Loucy (cell line): Measurements from ENCODE around the gene FXYD6.
A peak's percentile ranks its signal among the peaks of the same experiment; 100 is the strongest.

Experiments
- H2AFZ ChIP-seq: fragments of 200-600 bp; sonication (generic); 2 replicates; pipeline ENCODE4 v1.6.0; 2016; ENCODE audit warnings: antibody characterized with exemption, mild to moderate bottlenecking, low read length, moderate library complexity
- H3F3A ChIP-seq: fragments of 200-600 bp; 2 replicates; pipeline ENCODE4 v1.6.0; 2016; ENCODE audit warnings: antibody characterized with exemption, low read depth, mild to moderate bottlenecking
- H3K27me3 ChIP-seq: fragments of 200-600 bp; sonication (generic); 2 replicates; pipeline ENCODE4 v1.6.1; 2014; ENCODE audit warnings: low read length, mild to moderate bottlenecking; ENCODE audit not compliant: insufficient read depth, poor library complexity, severe bottlenecking
- H3K36me3 ChIP-seq: fragments of 200-600 bp; sonication (generic); 2 replicates; pipeline ENCODE4 v1.6.1; 2016; ENCODE audit warnings: low read length; ENCODE audit not compliant: insufficient read depth
- H3K4me1 ChIP-seq: fragments of 200-600 bp; sonication (generic); 2 replicates; pipeline ENCODE4 v1.5.1; 2014; ENCODE audit warnings: low read length, mild to moderate bottlenecking; ENCODE audit not compliant: insufficient read depth, poor library complexity, severe bottlenecking
- H3K4me2 ChIP-seq: fragments of 200-600 bp; sonication (generic); 2 replicates; pipeline ENCODE4 v1.6.0; 2014; ENCODE audit warnings: antibody characterized with exemption, low read length, low read depth, mild to moderate bottlenecking; ENCODE audit not compliant: poor library complexity, severe bottlenecking
- H3K4me3 ChIP-seq: fragments of 200-600 bp; sonication (generic); 2 replicates; pipeline ENCODE4 v1.5.1; 2014; ENCODE audit warnings: low read length, mild to moderate bottlenecking, mixed read lengths; ENCODE audit not compliant: poor library complexity, severe bottlenecking
- H3K79me2 ChIP-seq: fragments of 200-600 bp; sonication (generic); 2 replicates; pipeline ENCODE4 v1.6.1; 2014; ENCODE audit warnings: low read length; ENCODE audit not compliant: insufficient read depth
- H3K9ac ChIP-seq: fragments of 200-600 bp; sonication (generic); 2 replicates; pipeline ENCODE4 v1.6.0; 2014; ENCODE audit warnings: mild to moderate bottlenecking, low read depth, low read length, moderate library complexity; ENCODE audit not compliant: poor library complexity, severe bottlenecking
- H3K9me2 ChIP-seq: fragments of 200-600 bp; sonication (generic); replicated peaks from 2 replicates; pipeline ENCODE4 v1.6.1; 2016; ENCODE audit warnings: low read depth, low read length, mixed read lengths
- H3K9me3 ChIP-seq: fragments of 200-600 bp; sonication (generic); 2 replicates; pipeline ENCODE4 v1.6.1; 2014; ENCODE audit warnings: mild to moderate bottlenecking, antibody characterized with exemption, low read length, low read depth; ENCODE audit not compliant: insufficient read depth
- H4K20me1 ChIP-seq: fragments of 200-600 bp; sonication (generic); 2 replicates; pipeline ENCODE4 v1.6.0; 2014; ENCODE audit warnings: antibody characterized with exemption, low read length, mild to moderate bottlenecking; ENCODE audit not compliant: insufficient read depth, poor library complexity, severe bottlenecking
- CTCF ChIP-seq: fragments of 200-600 bp; sonication (generic); conservative IDR thresholded peaks from 2 replicates; pipeline ENCODE4 v1.5.1; 2014; ENCODE audit warnings: mild to moderate bottlenecking, antibody characterized with exemption, low read length
- EZH2phosphoT487 ChIP-seq: fragments of 200-600 bp; IDR thresholded peaks from 2 replicates; pipeline ENCODE4 v1.6.1; 2018; ENCODE audit warnings: antibody characterized with exemption, mild to moderate bottlenecking, moderate library complexity, borderline replicate concordance

Gene FXYD6

DNA sequence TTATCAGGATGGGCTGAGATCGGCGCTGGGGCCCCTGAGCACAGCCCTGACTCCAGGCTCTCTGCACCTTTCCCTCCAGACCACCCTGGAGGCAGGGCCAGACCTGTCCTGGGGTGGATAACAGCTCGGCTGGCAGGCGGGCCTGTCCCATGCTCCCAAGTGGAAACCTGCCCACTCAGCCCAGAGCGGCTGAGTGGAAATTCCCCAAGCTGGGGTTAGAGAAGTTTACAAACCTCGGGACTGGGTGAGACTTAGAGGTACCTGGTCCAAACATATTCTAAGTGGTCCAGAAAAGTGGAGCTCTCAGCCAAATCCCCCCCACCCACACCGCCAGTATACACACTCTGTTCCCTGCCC lies 47.1 kb downstream of the FXYD6 start:
- Histone ChIP-seq H3K79me2 (peaks cover 32% of the 10 kb centered on the region), H2AFZ (no peak overlapping the region), H3K9me3 (no peaks in the 10 kb centered on the region), H3K9ac (peak overlapping the region; percentile 78), H3K36me3 (no peaks in the 10 kb centered on the region), H3K4me2 (peak overlapping the region; percentile 90), H3K27me3 (no peaks in the 10 kb centered on the region), H3K9me2 (no peaks in the 10 kb centered on the region), H4K20me1 (no peaks in the 10 kb centered on the region), H3F3A (0 out of 2 replicates have a peak, but pooled peaks cover under 1% of the 10 kb centered on the region), H3K4me1 (peaks cover 89% of the 10 kb centered on the region), H3K4me3 (peak overlapping the region; percentile 51)
- no peak for TF ChIP-seq CTCF

DNA sequence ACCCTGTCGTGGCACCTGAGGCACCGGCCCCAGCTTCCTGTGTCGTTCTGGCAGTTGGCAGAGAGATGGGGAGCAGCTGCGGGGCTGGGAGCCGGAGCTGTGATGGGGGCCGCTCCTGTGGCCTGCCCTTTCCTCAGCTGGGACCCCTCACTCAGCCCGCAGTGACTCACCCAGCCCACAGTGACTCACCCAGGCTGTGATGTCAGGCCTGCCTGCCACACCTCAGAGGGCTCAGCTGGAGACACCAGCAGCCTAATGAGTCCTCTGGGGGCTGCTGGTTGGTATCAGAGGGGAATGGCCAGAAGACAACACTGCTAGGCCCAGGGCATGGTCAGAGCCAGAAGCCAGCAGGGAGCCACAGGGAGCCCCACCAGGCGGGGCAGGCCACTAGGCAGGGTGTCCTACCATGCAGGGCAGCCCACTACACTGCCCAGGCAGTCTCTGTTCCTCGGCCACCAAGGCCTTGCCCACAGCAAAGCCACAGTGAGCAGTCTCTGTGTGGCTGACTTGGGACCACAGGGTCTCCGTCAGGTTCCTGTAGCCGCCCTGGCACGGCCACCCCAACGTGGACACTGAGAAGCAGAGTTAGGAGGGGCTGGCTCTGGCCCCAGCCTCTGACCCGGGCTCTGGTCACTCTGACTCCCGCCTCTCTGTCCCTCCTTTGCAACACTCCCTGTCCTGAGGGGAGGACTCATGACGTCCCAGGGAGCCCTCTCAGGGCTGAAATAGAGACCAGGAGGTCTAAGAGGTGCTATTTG lies 47.7 kb downstream of the FXYD6 start:
- Histone ChIP-seq H4K20me1 (no peaks in the 10 kb centered on the region), H3K4me2 (peak overlapping the region; percentile 90), H3K27me3 (no peaks in the 10 kb centered on the region), H3K9me3 (no peaks in the 10 kb centered on the region), H3K4me3 (peak overlapping the region; percentile 66), H3K79me2 (peaks cover 32% of the 10 kb centered on the region), H3K9me2 (no peaks in the 10 kb centered on the region), H3F3A (peaks cover 4% of the 10 kb centered on the region; the same call in 1 of the 2 replicates), H3K4me1 (peaks cover 94% of the 10 kb centered on the region), H2AFZ (no peak overlapping the region), H3K9ac (peak overlapping the region; percentile 79), H3K36me3 (no peaks in the 10 kb centered on the region)
- no peak for TF ChIP-seq CTCF
- TF ChIP-seq EZH2phosphoT487, result no peak

DNA sequence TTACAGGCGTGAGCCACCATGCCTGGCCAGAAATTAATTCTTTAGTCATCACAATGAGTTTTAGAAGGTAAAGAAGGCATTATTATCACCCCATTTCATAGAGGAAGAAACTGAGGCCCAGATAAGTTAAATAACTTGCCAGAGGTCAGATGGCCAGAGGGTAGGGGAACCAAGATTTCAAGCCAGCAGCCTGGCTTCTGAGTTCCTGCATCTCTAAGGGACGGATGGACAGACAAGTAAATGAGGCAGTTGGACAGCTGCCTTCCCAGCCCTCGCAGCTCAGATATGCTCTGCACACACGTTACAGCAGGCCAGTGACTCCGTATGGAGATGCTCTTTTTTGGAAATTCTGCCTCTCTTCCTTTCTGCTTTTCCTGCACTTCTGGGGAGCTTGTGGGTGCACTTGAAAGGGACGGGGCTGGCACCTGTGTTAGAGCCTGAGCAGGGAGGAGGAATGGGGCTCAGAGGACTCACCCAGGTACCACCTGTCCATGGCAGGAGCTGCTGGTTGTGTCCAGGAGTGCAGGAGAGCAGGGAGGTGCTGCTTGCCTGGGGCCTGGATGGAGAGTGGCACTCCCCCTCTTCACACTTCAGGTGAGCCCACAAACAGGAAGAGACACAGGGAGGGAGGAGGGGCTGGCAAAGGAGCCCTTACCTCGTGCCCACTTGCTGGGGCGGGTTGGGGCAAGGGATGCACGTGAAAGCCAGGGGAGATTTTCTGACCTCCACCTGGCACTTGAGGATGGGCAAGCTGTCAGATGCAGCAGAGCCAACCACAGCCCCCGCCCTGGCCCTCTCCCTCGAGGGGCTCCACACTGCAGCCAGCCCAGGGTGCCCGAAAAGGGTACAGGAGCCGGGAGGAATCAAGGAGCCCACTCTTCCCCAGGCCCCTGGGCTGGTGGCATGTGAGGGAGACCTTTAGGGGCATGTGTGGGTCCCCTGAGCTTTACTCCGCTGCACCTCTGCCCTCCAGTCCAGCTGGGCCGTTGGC lies 48.6 kb downstream of the FXYD6 start:
- no peaks in the 10 kb centered on the region for H4K20me1 ChIP-seq
- H3K9me2 ChIP-seq, result no peaks in the 10 kb centered on the region
- peaks cover 32% of the 10 kb centered on the region for H3K79me2 ChIP-seq
- H3K9ac ChIP-seq, result peak overlapping the region; percentile 79
- H3K27me3 ChIP-seq, result no peaks in the 10 kb centered on the region
- H3K9me3 ChIP-seq, result no peaks in the 10 kb centered on the region
- H3K36me3 ChIP-seq, result no peaks in the 10 kb centered on the region
- H3K4me3 ChIP-seq, result peak overlapping the region; percentile 66
- no peak for TF ChIP-seq EZH2phosphoT487
- no peak for TF ChIP-seq CTCF
- H3K4me2 ChIP-seq, result peak overlapping the region; percentile 90
- peaks cover 97% of the 10 kb centered on the region for H3K4me1 ChIP-seq
- no peak overlapping the region for H2AFZ ChIP-seq
- H3F3A ChIP-seq, result peaks cover 8% of the 10 kb centered on the region; the same call in 1 of the 2 replicates
